Measurements from ENCODE around the gene GRAMD4. TPM values are rescaled to one million over a fixed set of nuclear protein-coding genes. Genes with fewer than 3 reads are reported as not detected.
"Not testable (repeated sequence)": the region's sequence is repeated elsewhere in the genome, so short reads cannot be mapped to it uniquely, and the experiment has no call there.

The GRAMD4 gene
- polyA plus RNA-seq, 3 donors = 9.5 to 33.3 (median 12.6) TPM

DNA sequence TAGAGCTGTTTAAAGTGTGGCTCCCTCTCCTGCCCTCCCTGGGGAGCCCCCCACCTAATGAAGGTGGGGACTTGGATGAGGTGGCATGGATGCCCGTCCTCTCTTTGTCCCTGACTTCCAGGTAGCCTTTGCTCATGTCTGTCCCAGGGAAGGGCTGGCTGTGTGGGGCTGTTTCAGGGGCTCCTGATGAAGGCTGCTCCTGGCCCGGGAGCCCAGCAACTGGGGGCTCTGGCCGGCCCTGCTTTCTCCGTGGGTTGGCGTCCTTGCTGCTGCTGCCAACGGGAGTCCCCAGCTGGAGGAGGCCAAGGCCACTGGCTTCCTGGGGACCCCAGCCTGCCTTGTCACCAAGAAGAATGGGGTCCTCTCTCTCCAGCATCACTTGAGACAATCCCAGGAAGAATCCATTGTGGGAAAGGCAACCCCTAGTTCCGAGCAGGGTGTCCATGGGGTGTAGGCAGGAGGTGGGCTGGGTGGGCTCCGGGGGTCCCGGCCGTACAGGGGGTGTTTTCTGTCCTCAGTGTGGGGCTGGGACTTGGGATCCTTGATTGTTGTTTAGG is 13.2 kb downstream of the GRAMD4 start:
- no peaks in the 10 kb centered on the region for H3K9me3 ChIP-seq (replicated peaks in 1 of 2; ENCODE audit: control insufficient read depth in 1 of 2, insufficient read depth in 1 of 2, low read length in 2 of 2)
- 100% methylated on average over 6 of the region's 10 CpGs for WGBS (ENCODE audit: insufficient coverage)
- no peaks in the 10 kb centered on the region for H3K27me3 Mint-ChIP-seq (ENCODE audit: low read depth in 3 of 3)
- no peak for DNase-seq
- H3K4me3 Mint-ChIP-seq = no peak overlapping the region
- no peak overlapping the region for H3K4me3 ChIP-seq (replicated peaks in 1 of 3; ENCODE audit: low read depth in 2 of 3, low read length in 3 of 3)
- H3K9ac ChIP-seq (ENCODE audit: insufficient read depth, low read length, poor library complexity, severe bottlenecking) = no peak overlapping the region
- peaks cover 91% of the 10 kb centered on the region for H4K20me1 ChIP-seq (ENCODE audit: insufficient read depth, low read length)
- no peak for TF ChIP-seq CTCF (IDR thresholded peaks at IDR 0.05)
- no peaks in the 10 kb centered on the region for H3K27me3 ChIP-seq (ENCODE audit: control insufficient read depth in 2 of 2, insufficient read depth in 2 of 2, low read length in 2 of 2)
- H3K4me1 Mint-ChIP-seq = no peaks in the 10 kb centered on the region
- peaks cover 37% of the 10 kb centered on the region for H3K79me2 ChIP-seq (ENCODE audit: insufficient read depth, low read length)
- peaks cover 57 to 78% of the 10 kb centered on the region in 2 donors for H3K36me3 ChIP-seq (replicated peaks in 1 of 2; ENCODE audit: control insufficient read depth in 1 of 2, insufficient read depth in 2 of 2, low read length in 2 of 2)
- no peaks in the 10 kb centered on the region for H3K9me3 Mint-ChIP-seq
- H2AFZ ChIP-seq (ENCODE audit: insufficient read depth, low read depth, low read length, poor library complexity, severe bottlenecking) = no peak overlapping the region
- H3K27ac ChIP-seq (ENCODE audit: low read depth in 1 of 2, low read length in 2 of 2) = no peak overlapping the region
- H3K36me3 Mint-ChIP-seq = peaks cover 42 to 69% of the 10 kb centered on the region in 2 donors
- intact Hi-C loops (cut with micrococcal nuclease) = no loop called here
- H3K4me1 ChIP-seq (ENCODE audit: control insufficient read depth in 1 of 2, insufficient read depth in 2 of 2, low read length in 2 of 2) = no peaks in the 10 kb centered on the region
- H3K27ac Mint-ChIP-seq = peak overlapping the region in 1 of 7 donors; percentile 21
- H3K4me2 ChIP-seq (replicated peaks; ENCODE audit: extremely low read depth, low read length, poor library complexity, severe bottlenecking) = no peak overlapping the region

DNA sequence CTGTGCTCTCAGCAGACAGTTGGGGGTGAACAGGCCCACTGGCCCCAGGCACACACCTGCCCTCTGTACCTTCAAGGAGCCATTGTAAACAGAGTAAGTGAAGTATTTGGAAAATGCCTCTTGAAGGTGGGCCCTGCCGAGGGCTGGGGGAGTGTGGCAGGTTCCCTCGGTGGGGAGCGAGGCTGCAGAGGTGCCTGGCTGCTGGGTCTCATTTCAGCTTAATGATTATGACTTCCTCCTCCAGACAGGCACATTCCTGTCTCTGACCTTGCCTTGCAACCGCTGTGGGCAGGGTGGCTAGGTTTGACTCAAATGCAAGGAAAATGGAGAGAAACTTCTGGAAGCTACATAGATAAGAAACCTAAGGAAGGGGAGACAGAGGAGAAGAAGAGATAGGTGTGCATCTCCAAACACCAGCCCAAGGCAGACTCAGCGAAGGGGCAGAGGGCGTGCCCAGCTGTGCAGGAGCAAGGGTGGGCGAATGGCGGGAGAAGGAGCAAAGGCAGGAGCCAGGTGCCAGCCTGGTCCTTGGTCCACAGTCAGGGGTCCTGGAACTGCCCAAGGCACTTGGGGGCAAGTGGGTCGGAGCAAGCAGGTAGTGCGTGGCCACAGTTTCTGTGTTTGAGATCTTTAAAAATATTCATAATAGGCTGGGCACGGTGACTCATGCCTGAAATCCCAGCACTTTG is 14.0 kb downstream of the GRAMD4 start:
- Histone ChIP-seq H3K79me2 (ENCODE audit: insufficient read depth, low read length) (peaks cover 38% of the 10 kb centered on the region), H3K36me3 (replicated peaks in 1 of 2; ENCODE audit: control insufficient read depth in 1 of 2, insufficient read depth in 2 of 2, low read length in 2 of 2) (peaks cover 54 to 78% of the 10 kb centered on the region in 2 donors), H3K4me3 (replicated peaks in 1 of 3; ENCODE audit: low read depth in 2 of 3, low read length in 3 of 3) (no peak overlapping the region), H4K20me1 (ENCODE audit: insufficient read depth, low read length) (peaks cover 91% of the 10 kb centered on the region), H3K4me1 (ENCODE audit: control insufficient read depth in 1 of 2, insufficient read depth in 2 of 2, low read length in 2 of 2) (no peaks in the 10 kb centered on the region), H2AFZ (ENCODE audit: insufficient read depth, low read depth, low read length, poor library complexity, severe bottlenecking) (no peak overlapping the region), H3K9ac (ENCODE audit: insufficient read depth, low read length, poor library complexity, severe bottlenecking) (no peak overlapping the region), H3K27ac (ENCODE audit: low read depth in 1 of 2, low read length in 2 of 2) (no peak overlapping the region), H3K4me2 (replicated peaks; ENCODE audit: extremely low read depth, low read length, poor library complexity, severe bottlenecking) (no peak overlapping the region), H3K9me3 (replicated peaks in 1 of 2; ENCODE audit: control insufficient read depth in 1 of 2, insufficient read depth in 1 of 2, low read length in 2 of 2) (no peaks in the 10 kb centered on the region), H3K27me3 (ENCODE audit: control insufficient read depth in 2 of 2, insufficient read depth in 2 of 2, low read length in 2 of 2) (no peaks in the 10 kb centered on the region)
- WGBS (ENCODE audit: insufficient coverage) = 100% methylated on average over 6 of the region's 11 CpGs
- Mint-ChIP-seq H3K27ac (peak overlapping the region in 1 of 7 donors; percentile 55), H3K9me3 (no peaks in the 10 kb centered on the region), H3K36me3 (peaks cover 43 to 70% of the 10 kb centered on the region in 2 donors), H3K4me3 (no peak overlapping the region), H3K4me1 (no peaks in the 10 kb centered on the region), H3K27me3 (ENCODE audit: low read depth in 3 of 3) (no peaks in the 10 kb centered on the region)
- intact Hi-C loops (cut with micrococcal nuclease) = no loop called here
- no peak for DNase-seq
- no peak for TF ChIP-seq CTCF (IDR thresholded peaks at IDR 0.05)

DNA sequence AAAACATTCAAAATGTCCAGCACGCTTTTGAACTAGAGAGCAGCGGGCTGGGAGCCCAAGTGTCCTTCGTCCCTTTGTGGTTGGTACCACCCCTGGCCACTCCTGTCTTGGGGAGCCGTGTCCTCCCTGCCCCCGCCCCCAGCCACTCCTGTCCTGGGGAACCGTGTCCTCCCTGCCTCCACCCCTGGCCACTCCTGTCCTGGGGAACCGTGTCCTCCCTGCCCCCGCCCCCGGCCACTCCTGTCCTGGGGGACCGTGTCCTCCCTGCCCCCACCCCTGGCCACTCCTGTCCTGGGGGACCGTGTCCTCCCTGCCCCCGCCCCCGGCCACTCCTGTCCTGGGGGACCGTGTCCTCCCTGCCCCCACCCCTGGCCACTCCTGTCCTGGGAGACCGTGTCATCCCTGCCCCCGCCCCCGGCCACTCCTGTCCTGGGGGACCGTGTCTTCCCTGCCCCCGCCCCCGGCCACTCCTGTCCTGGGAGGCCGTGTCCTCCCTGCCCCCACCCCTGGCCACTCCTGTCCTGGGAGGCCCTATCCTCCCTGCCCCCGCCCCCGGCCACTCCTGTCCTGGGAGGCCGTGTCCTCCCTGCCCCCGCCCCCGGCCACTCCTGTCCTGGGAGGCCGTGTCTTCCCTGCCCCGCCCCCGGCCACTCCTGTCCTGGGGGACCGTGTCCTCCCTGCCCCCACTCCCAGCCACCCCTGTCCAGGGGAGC is 14.9 kb downstream of the GRAMD4 start:
- H3K9ac ChIP-seq (ENCODE audit: insufficient read depth, low read length, poor library complexity, severe bottlenecking); H3K4me1 Mint-ChIP-seq; H3K4me1 ChIP-seq (ENCODE audit: control insufficient read depth in 1 of 2, insufficient read depth in 2 of 2, low read length in 2 of 2); H3K9me3 ChIP-seq (replicated peaks in 1 of 2; ENCODE audit: control insufficient read depth in 1 of 2, insufficient read depth in 1 of 2, low read length in 2 of 2); H3K27me3 ChIP-seq (ENCODE audit: control insufficient read depth in 2 of 2, insufficient read depth in 2 of 2, low read length in 2 of 2); H2AFZ ChIP-seq (ENCODE audit: insufficient read depth, low read depth, low read length, poor library complexity, severe bottlenecking); H3K9me3 Mint-ChIP-seq; H3K4me3 ChIP-seq (replicated peaks in 1 of 3; ENCODE audit: low read depth in 2 of 3, low read length in 3 of 3); H3K27ac ChIP-seq (ENCODE audit: low read depth in 1 of 2, low read length in 2 of 2); H3K4me2 ChIP-seq (replicated peaks; ENCODE audit: extremely low read depth, low read length, poor library complexity, severe bottlenecking); H3K27ac Mint-ChIP-seq; H3K4me3 Mint-ChIP-seq; DNase-seq; H3K27me3 Mint-ChIP-seq (ENCODE audit: low read depth in 3 of 3); intact Hi-C loops (cut with micrococcal nuclease): not testable (repeated sequence)
- Histone ChIP-seq H4K20me1 (ENCODE audit: insufficient read depth, low read length) (peaks cover 91% of the 10 kb centered on the region), H3K79me2 (ENCODE audit: insufficient read depth, low read length) (peaks cover 44% of the 10 kb centered on the region), H3K36me3 (replicated peaks in 1 of 2; ENCODE audit: control insufficient read depth in 1 of 2, insufficient read depth in 2 of 2, low read length in 2 of 2) (peaks cover 58 to 80% of the 10 kb centered on the region in 2 donors)
- 66% methylated on average over 9 of the region's 30 CpGs for WGBS (ENCODE audit: insufficient coverage)
- H3K36me3 Mint-ChIP-seq = peaks cover 48 to 71% of the 10 kb centered on the region in 2 donors

Measured in CD14-positive monocyte (primary cell).